ENCODE measurements around the gene CARMIL3.

The CARMIL3 gene

DNA sequence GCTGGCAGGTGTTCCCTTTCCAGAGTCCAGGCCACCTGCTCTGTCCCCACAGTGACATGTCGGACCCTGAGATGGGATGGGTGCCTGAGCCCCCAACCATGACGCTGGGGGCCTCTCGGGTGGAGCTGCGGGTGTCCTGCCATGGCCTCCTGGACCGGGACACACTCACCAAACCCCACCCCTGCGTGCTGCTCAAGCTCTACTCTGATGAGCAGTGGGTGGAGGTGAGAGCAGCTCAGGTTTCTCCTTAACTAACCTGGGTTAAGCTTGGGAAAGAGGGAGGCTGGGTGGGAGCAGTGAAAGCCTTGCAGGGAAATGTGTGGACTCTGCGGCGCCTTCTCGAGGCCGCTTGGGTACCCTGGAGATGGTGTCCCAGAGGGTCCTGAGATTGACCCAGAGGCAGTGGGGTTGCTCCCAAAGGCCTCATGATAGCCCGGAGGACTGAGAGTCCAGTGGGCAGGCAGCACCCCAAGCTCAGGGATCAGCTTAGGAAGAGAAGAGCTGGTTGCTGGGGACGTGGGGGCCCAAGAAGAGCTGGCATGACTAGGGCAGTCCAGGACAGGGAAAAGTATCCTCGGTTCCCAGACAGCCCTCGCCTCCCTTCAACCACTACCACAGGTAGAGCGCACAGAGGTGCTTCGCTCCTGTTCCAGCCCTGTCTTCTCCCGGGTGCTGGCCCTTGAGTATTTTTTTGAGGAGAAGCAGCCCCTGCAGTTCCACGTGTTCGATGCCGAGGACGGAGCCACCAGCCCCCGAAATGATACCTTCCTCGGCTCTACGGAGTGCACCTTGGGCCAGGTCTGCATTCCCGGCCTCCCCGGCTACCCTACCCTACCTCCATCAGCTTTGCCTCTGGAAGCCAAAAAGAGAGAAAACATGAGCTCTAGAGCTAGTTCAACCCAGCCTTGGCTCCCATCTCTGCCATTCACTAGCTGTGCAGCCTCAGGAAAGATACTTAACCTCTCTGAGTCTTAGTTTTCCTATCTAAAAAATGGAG lies 21.4 kb downstream of the CARMIL3 start:
- TF ChIP-seq, protein P1, sequence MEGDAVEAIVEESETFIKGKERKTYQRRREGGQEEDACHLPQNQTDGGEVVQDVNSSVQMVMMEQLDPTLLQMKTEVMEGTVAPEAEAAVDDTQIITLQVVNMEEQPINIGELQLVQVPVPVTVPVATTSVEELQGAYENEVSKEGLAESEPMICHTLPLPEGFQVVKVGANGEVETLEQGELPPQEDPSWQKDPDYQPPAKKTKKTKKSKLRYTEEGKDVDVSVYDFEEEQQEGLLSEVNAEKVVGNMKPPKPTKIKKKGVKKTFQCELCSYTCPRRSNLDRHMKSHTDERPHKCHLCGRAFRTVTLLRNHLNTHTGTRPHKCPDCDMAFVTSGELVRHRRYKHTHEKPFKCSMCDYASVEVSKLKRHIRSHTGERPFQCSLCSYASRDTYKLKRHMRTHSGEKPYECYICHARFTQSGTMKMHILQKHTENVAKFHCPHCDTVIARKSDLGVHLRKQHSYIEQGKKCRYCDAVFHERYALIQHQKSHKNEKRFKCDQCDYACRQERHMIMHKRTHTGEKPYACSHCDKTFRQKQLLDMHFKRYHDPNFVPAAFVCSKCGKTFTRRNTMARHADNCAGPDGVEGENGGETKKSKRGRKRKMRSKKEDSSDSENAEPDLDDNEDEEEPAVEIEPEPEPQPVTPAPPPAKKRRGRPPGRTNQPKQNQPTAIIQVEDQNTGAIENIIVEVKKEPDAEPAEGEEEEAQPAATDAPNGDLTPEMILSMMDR (conservative IDR thresholded peaks at IDR 0.05; ENCODE audit: control insufficient read depth, insufficient read depth, low read depth, low read length): no peak
- DNase-seq (ENCODE audit: low read depth): no peak
- no peak overlapping the region for H3K4me3 ChIP-seq (ENCODE audit: control insufficient read depth, low read depth, low read length)

- H3K4me3 ChIP-seq (ENCODE audit: control insufficient read depth, low read depth, low read length): no peak overlapping the region
- TF ChIP-seq, protein P1 (conservative IDR thresholded peaks at IDR 0.05; ENCODE audit: control insufficient read depth, insufficient read depth, low read depth, low read length): no peak
- DNase-seq (ENCODE audit: low read depth): no peak
Observed at GRCh38 chr14:24074625-24075484, 23.0 kb downstream of the CARMIL3 start.

DNA sequence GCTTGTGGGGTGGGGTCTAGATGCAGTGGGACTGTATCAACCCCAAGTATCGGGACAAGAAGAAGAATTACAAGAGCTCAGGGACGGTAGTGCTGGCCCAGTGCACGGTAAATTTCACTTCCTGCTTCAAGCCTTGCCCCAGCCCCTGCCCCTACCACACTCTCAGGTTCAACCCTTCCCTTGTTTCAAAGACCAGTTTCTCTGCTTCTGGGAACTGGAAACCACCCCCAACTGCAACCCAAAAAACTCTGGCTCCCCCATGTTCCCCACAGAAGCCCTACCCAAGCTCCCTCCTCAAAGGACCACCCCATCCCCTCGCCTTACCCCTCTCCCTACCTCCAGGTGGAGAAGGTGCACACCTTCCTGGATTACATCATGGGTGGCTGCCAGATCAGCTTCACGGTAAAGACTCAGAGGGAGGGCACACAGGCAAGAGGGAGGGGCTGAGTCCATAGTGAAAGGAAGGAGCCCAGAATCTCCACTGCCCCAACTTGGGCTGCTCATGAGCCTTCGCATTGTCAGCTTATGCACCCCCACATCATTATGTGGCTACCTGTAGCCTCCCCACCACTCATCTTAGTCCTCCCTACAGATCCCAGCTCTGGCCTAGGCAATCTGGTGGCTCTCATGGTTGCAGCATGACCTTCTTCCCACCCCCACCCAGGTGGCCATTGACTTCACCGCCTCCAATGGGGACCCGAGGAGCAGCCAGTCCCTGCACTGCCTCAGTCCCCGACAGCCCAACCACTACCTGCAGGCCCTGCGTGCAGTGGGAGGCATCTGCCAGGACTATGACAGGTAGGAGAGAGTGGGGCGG lies 23.9 kb downstream of the CARMIL3 start:
- H3K4me3 ChIP-seq (ENCODE audit: control insufficient read depth, low read depth, low read length): no peak overlapping the region
- TF ChIP-seq, protein P1 (conservative IDR thresholded peaks at IDR 0.05; ENCODE audit: control insufficient read depth, insufficient read depth, low read depth, low read length): no peak
- no peak for DNase-seq (ENCODE audit: low read depth)

GRCh38 chr14:24076302-24076601 lies 24.4 kb downstream of the CARMIL3 start:
- no peak for DNase-seq (ENCODE audit: low read depth)
- no peak overlapping the region for H3K4me3 ChIP-seq (ENCODE audit: control insufficient read depth, low read depth, low read length)
- TF ChIP-seq, protein P1 (conservative IDR thresholded peaks at IDR 0.05; ENCODE audit: control insufficient read depth, insufficient read depth, low read depth, low read length): no peak

GRCh38 chr14:24077086-24077485 lies 25.3 kb downstream of the CARMIL3 start:
- DNase-seq (ENCODE audit: low read depth): no peak
- TF ChIP-seq, protein P1 (conservative IDR thresholded peaks at IDR 0.05; ENCODE audit: control insufficient read depth, insufficient read depth, low read depth, low read length): no peak

DNA sequence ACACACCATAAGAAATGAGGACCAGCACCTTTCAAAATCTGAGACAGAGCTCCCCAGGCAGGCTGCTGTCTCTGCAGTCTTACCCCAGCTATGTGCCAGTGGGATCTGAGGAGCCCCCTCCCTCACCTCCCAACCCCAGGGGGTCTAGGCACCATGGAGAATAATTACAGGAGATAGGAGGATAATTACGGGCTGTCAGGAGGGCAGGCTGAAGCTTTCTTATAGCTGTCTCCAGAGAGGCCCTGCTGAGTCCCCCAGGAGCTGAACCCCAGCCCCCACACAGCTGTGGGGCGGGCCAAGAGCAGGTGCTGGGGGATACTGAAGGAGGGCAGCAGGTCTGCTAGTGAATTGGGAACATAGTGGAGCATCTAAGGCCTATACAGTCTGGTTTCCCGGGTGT lies 26.3 kb downstream of the CARMIL3 start:
- no peak overlapping the region for H3K4me3 ChIP-seq (ENCODE audit: control insufficient read depth, low read depth, low read length)
- TF ChIP-seq, protein P1 (conservative IDR thresholded peaks at IDR 0.05; ENCODE audit: control insufficient read depth, insufficient read depth, low read depth, low read length): no peak
- DNase-seq (ENCODE audit: low read depth): no peak

More at GRCh38 chr14:24077086-24077485, 25.3 kb downstream of the CARMIL3 start:
- H3K4me3 ChIP-seq (ENCODE audit: control insufficient read depth, low read depth, low read length): no peak overlapping the region
